GM23338 (cell line): Measurements from ENCODE around the gene EIF4E2. TPM values are rescaled to one million over a fixed set of nuclear protein-coding genes. Genes with fewer than 3 reads are reported as not detected.

Source experiments
- ATAC-seq: fragments of 200-7000 bp; cut with Tn5 transposase; 3 replicates; pipeline ENCODE4 v1.9.1; 2020
- DNase-seq: peaks from one replicate; pipeline ENCODE4 v3.0.0-alpha.2; 2015; ENCODE audit warnings: low spot score
- H2AFZ ChIP-seq: fragments of 200-600 bp; sonication (generic); 2 replicates; pipeline ENCODE4 v1.8.0; 2016; ENCODE audit warnings: antibody characterized with exemption, mild to moderate bottlenecking, moderate library complexity
- H3F3A ChIP-seq: fragments of 200-600 bp; sonication (generic); replicated peaks from 2 replicates; pipeline ENCODE4 v1.8.0; 2017; ENCODE audit warnings: antibody characterized with exemption, mixed run types, low read depth
- H3K27ac ChIP-seq: fragments of 200-600 bp; sonication (generic); 2 replicates; pipeline ENCODE4 v1.6.1; 2016; ENCODE audit warnings: low read depth
- H3K27me3 ChIP-seq: fragments of 200-600 bp; sonication (generic); 2 replicates; pipeline ENCODE4 v1.8.0; 2016; ENCODE audit warnings: mild to moderate bottlenecking, mixed run types, moderate library complexity; ENCODE audit not compliant: insufficient read depth
- H3K36me3 ChIP-seq: fragments of 200-600 bp; sonication (generic); 2 replicates; pipeline ENCODE4 v1.8.0; 2016; ENCODE audit warnings: mild to moderate bottlenecking; ENCODE audit not compliant: insufficient read depth
- H3K4me1 ChIP-seq: fragments of 200-600 bp; sonication (generic); 2 replicates; pipeline ENCODE4 v1.8.0; 2016; ENCODE audit warnings: mild to moderate bottlenecking, moderate library complexity; ENCODE audit not compliant: insufficient read depth
- H3K4me2 ChIP-seq: fragments of 200-600 bp; sonication (generic); 2 replicates; pipeline ENCODE4 v1.7.1; 2017; ENCODE audit warnings: mixed run types
- H3K4me3 ChIP-seq: fragments of 200-600 bp; sonication (generic); 2 replicates; pipeline ENCODE4 v1.6.1; 2016; ENCODE audit warnings: mixed run types
- H3K79me2 ChIP-seq: fragments of 200-600 bp; sonication (generic); replicated peaks from 2 replicates; pipeline ENCODE4 v1.8.0; 2017; ENCODE audit warnings: mild to moderate bottlenecking; ENCODE audit not compliant: insufficient read depth
- H3K9me2 ChIP-seq: fragments of 200-600 bp; sonication (generic); 2 replicates; pipeline ENCODE4 v1.8.0; 2017; ENCODE audit not compliant: insufficient read depth
- H4K20me1 ChIP-seq: fragments of 200-600 bp; sonication (generic); replicated peaks from 2 replicates; pipeline ENCODE4 v1.8.0; 2017; ENCODE audit warnings: mild to moderate bottlenecking; ENCODE audit not compliant: insufficient read depth
- H3K27ac Mint-ChIP-seq: 2 replicates; pipeline ENCODE4 v1.8.0; 2020; ENCODE audit warnings: inconsistent platforms, mild to moderate bottlenecking, moderate library complexity, mixed read lengths
- H3K27me3 Mint-ChIP-seq: 3 replicates; pipeline ENCODE4 v1.8.0; 2022; ENCODE audit warnings: low read depth, mild to moderate bottlenecking, moderate library complexity, mixed read lengths, inconsistent platforms; ENCODE audit not compliant: insufficient read depth, poor library complexity
- H3K36me3 Mint-ChIP-seq: 3 replicates; pipeline ENCODE4 v1.8.0; 2021; ENCODE audit warnings: low read depth, mild to moderate bottlenecking, inconsistent platforms, moderate library complexity, mixed read lengths
- H3K4me1 Mint-ChIP-seq: 3 replicates; pipeline ENCODE4 v1.8.0; 2020; ENCODE audit warnings: mild to moderate bottlenecking, inconsistent platforms, mixed read lengths
- H3K4me3 Mint-ChIP-seq: 3 replicates; pipeline ENCODE4 v1.8.0; 2021; ENCODE audit warnings: moderate library complexity, mild to moderate bottlenecking, inconsistent platforms, mixed read lengths
- H3K9me3 Mint-ChIP-seq: 3 replicates; pipeline ENCODE4 v1.8.0; 2020; ENCODE audit warnings: moderate library complexity, mild to moderate bottlenecking, inconsistent platforms, mixed read lengths
- CREB1 ChIP-seq: fragments of 250-450 bp; sonication (Bioruptor Pico); IDR thresholded peaks from 2 replicates; pipeline ENCODE4 v1.5.0; 2020; ENCODE audit warnings: low read depth, mild to moderate bottlenecking, moderate library complexity
- EZH2 ChIP-seq: fragments of 200-600 bp; sonication (generic); IDR thresholded peaks from one replicate; pipeline ENCODE4 v1.8.0; 2017; ENCODE audit warnings: antibody characterized with exemption, mild to moderate bottlenecking, low read depth; ENCODE audit not compliant: unreplicated experiment
- EZH2phosphoT487 ChIP-seq: fragments of 200-600 bp; sonication (generic); IDR thresholded peaks from one replicate; pipeline ENCODE4 v1.8.1; 2018; ENCODE audit warnings: antibody characterized with exemption; ENCODE audit not compliant: unreplicated experiment
- JUNB ChIP-seq: IDR thresholded peaks from one replicate; pipeline ENCODE4 v1.6.1; 2016; ENCODE audit warnings: antibody characterized with exemption; ENCODE audit not compliant: unreplicated experiment
- POLR2AphosphoS5 ChIP-seq: IDR thresholded peaks from 2 replicates; pipeline ENCODE4 v1.6.1; 2016; ENCODE audit warnings: antibody characterized with exemption, low read depth
- REST ChIP-seq: IDR thresholded peaks from one replicate; pipeline ENCODE4 v1.6.1; 2018; ENCODE audit warnings: antibody characterized with exemption; ENCODE audit not compliant: unreplicated experiment
- STAT1 ChIP-seq: IDR thresholded peaks from one replicate; pipeline ENCODE4 v1.6.1; 2016; ENCODE audit warnings: antibody characterized with exemption; ENCODE audit not compliant: unreplicated experiment
- ZNF114 ChIP-seq: fragments of 250-450 bp; sonication (Bioruptor Pico); IDR thresholded peaks from 2 replicates; pipeline ENCODE4 v1.5.0; 2020; ENCODE audit warnings: mild to moderate bottlenecking, moderate library complexity
- ZNF331 ChIP-seq: fragments of 250-450 bp; sonication (Bioruptor Pico); IDR thresholded peaks from 2 replicates; pipeline ENCODE4 v1.5.0; 2020; ENCODE audit warnings: low read depth, mild to moderate bottlenecking, moderate library complexity
- ZNF462 ChIP-seq: fragments of 250-450 bp; sonication (Bioruptor Pico); IDR thresholded peaks from 2 replicates; pipeline ENCODE4 v1.5.0; 2020; ENCODE audit warnings: mild to moderate bottlenecking, moderate library complexity
- polyA plus RNA-seq: library from polyadenylated mRNA; unstranded; fragments of >200 nt; fragmentation: Nextera tagmentation; extraction: Ambion mirVana; gene quantifications from 2 replicates; pipeline ENCODE4 v1.2.1, GENCODE V29; 2016
- total RNA-seq: library from RNA; depleted of rRNA; stranded (reverse); fragments of >200 nt; shearing (Covaris generic); gene quantifications from 2 replicates; pipeline ENCODE4 v1.2.3, GENCODE V29; 2014

The EIF4E2 gene
- total and polyA plus RNA-seq, 2 experiments from 2014 or later, result 68.1 to 152 TPM

- TF ChIP-seq REST, result no peak
Observed at GRCh38 chr2:232544674-232545073, 5.8 kb upstream of the EIF4E2 start (continued).

- Mint-ChIP-seq H3K4me3 (no peak overlapping the region), H3K27ac (no peak overlapping the region), H3K9me3 (peaks cover 15% of the 10 kb centered on the region; the same call in 2 of the 3 replicates), H3K36me3 (peaks cover 36% of the 10 kb centered on the region), H3K27me3 (peaks cover 11% of the 10 kb centered on the region), H3K4me1 (peaks cover 10% of the 10 kb centered on the region)
- Histone ChIP-seq H3F3A (peaks cover 8% of the 10 kb centered on the region), H2AFZ (no peak overlapping the region), H3K9me2 (no peaks in the 10 kb centered on the region), H4K20me1 (0 out of 2 replicates have a peak, but pooled peaks cover 3% of the 10 kb centered on the region), H3K4me1 (peaks cover 5% of the 10 kb centered on the region), H3K36me3 (peaks cover 7% of the 10 kb centered on the region; the same call in 1 of the 2 replicates), H3K4me3 (no peak overlapping the region), H3K27ac (no peak overlapping the region), H3K27me3 (no peaks in the 10 kb centered on the region), H3K4me2 (no peak overlapping the region), H3K79me2 (peaks cover 38% of the 10 kb centered on the region)
- DNase-seq, result no peak
- no peak for ATAC-seq
- TF ChIP-seq EZH2phosphoT487 (no peak), ZNF331 (CRISPR knock-in tag) (no peak), JUNB (no peak), ZNF114 (CRISPR knock-in tag) (no peak), STAT1 (no peak), ZNF462 (CRISPR knock-in tag) (no peak), POLR2AphosphoS5 (no peak), REST (no peak), EZH2 (no peak), CREB1 (CRISPR knock-in tag) (no peak)
Observed at GRCh38 chr2:232545511-232546375, 4.7 kb upstream of the EIF4E2 start.
